ENCODE measurements around the gene AMN1.
"Not testable (repeated sequence)": the region's sequence is repeated elsewhere in the genome, so short reads cannot be mapped to it uniquely, and the experiment has no call there.

Gene AMN1

GRCh38 chr12:31687101-31687527, 41.7 kb downstream of the AMN1 start:
- Histone ChIP-seq H3K36me3 (no peaks in the 10 kb centered on the region), H3K4me3 (ENCODE audit: low read depth, low read length) (no peak overlapping the region), H3K4me1 (no peaks in the 10 kb centered on the region), H3K27me3 (no peaks in the 10 kb centered on the region), H3K9me3 (no peaks in the 10 kb centered on the region)
- DNase-seq: no peak
- TF ChIP-seq CTCF (IDR thresholded peaks at IDR 0.05; ENCODE audit: low read depth, low read length): no peak

- no peaks in the 10 kb centered on the region for H3K9me3 ChIP-seq
- no peak for TF ChIP-seq CTCF (IDR thresholded peaks at IDR 0.05; ENCODE audit: low read depth, low read length)
Measured at GRCh38 chr12:31685801-31686200, 43.0 kb downstream of the AMN1 start.

GRCh38 chr12:31682136-31682962, 46.5 kb downstream of the AMN1 start:
- no peaks in the 10 kb centered on the region for H3K36me3 ChIP-seq
- DNase-seq: peak; percentile 71
- H3K9me3 ChIP-seq: no peaks in the 10 kb centered on the region
- H3K27me3 ChIP-seq: no peaks in the 10 kb centered on the region
- H3K4me1 ChIP-seq: no peaks in the 10 kb centered on the region
- H3K4me3 ChIP-seq (ENCODE audit: low read depth, low read length): no peak overlapping the region
- peak; percentile 89 for TF ChIP-seq CTCF (IDR thresholded peaks at IDR 0.05; ENCODE audit: low read depth, low read length)

More at GRCh38 chr12:31685801-31686200, 43.0 kb downstream of the AMN1 start:
- H3K4me1 ChIP-seq: no peaks in the 10 kb centered on the region
- no peak for DNase-seq
- H3K36me3 ChIP-seq: no peaks in the 10 kb centered on the region
- no peak overlapping the region for H3K4me3 ChIP-seq (ENCODE audit: low read depth, low read length)
- no peaks in the 10 kb centered on the region for H3K27me3 ChIP-seq

GRCh38 chr12:31672521-31672920, 56.3 kb downstream of the AMN1 start:
- no peak for DNase-seq
- no peaks in the 10 kb centered on the region for H3K36me3 ChIP-seq
- H3K27me3 ChIP-seq: no peaks in the 10 kb centered on the region
- no peak overlapping the region for H3K4me3 ChIP-seq (ENCODE audit: low read depth, low read length)
- TF ChIP-seq CTCF (IDR thresholded peaks at IDR 0.05; ENCODE audit: low read depth, low read length): no peak
- no peaks in the 10 kb centered on the region for H3K4me1 ChIP-seq
- H3K9me3 ChIP-seq: no peaks in the 10 kb centered on the region

GRCh38 chr12:31669582-31669981, 59.2 kb downstream of the AMN1 start:
- H3K4me3 ChIP-seq (ENCODE audit: low read depth, low read length); H3K4me1 ChIP-seq; H3K27me3 ChIP-seq; DNase-seq; H3K9me3 ChIP-seq; H3K36me3 ChIP-seq: not testable (repeated sequence)

GRCh38 chr12:31669020-31669419, 59.8 kb downstream of the AMN1 start:
- H3K4me3 ChIP-seq (ENCODE audit: low read depth, low read length): no peak overlapping the region
- H3K36me3 ChIP-seq: no peaks in the 10 kb centered on the region
- DNase-seq: no peak
- H3K27me3 ChIP-seq: no peaks in the 10 kb centered on the region
- no peaks in the 10 kb centered on the region for H3K4me1 ChIP-seq
- TF ChIP-seq CTCF (IDR thresholded peaks at IDR 0.05; ENCODE audit: low read depth, low read length): no peak
- H3K9me3 ChIP-seq: no peaks in the 10 kb centered on the region
